K562 (cell line): ENCODE results near the gene ATF6B. TPM values are rescaled to one million over a fixed set of nuclear protein-coding genes. Genes with fewer than 3 reads are reported as not detected.

Experiments used
- ATF6 ChIP-seq: sonication (generic); formaldehyde crosslinking; IDR thresholded peaks from 2 replicates; pipeline ENCODE4 v1.4.0; 2020; ENCODE audit warnings: mild to moderate bottlenecking, missing genetic modification reagents
- E4F1 ChIP-seq: fragments of 250-450 bp; sonication (Bioruptor Pico); IDR thresholded peaks from 2 replicates; pipeline ENCODE4 v1.5.0; 2021; ENCODE audit warnings: mild to moderate bottlenecking, borderline replicate concordance
- ESRRB ChIP-seq: fragments of 250-450 bp; sonication (Bioruptor Pico); IDR thresholded peaks from 2 replicates; pipeline ENCODE4 v1.5.0; 2020; ENCODE audit warnings: mild to moderate bottlenecking, moderate library complexity, borderline replicate concordance
- GATAD2B ChIP-seq: fragments of 450-650 bp; IDR thresholded peaks from 2 replicates; pipeline ENCODE4 v1.6.1; 2017; ENCODE audit warnings: mild to moderate bottlenecking, borderline replicate concordance
- HDGF ChIP-seq: fragments of 450-650 bp; IDR thresholded peaks from 2 replicates; pipeline ENCODE4 v1.6.1; 2016
- NFRKB ChIP-seq: fragments of 450-650 bp; IDR thresholded peaks from 2 replicates; pipeline ENCODE4 v1.6.1; 2016; ENCODE audit warnings: low read depth
- PRMT5 ChIP-seq: sonication (generic); formaldehyde crosslinking; IDR thresholded peaks from 2 replicates; pipeline ENCODE4 v1.5.0; 2020; ENCODE audit warnings: missing genetic modification reagents
- TCF7L2 ChIP-seq: fragments of 150-350 bp; IDR thresholded peaks from 2 replicates; pipeline ENCODE4 v1.6.1; 2016; ENCODE audit warnings: low read depth, mild to moderate bottlenecking, low read length, moderate library complexity
- TFAP4 ChIP-seq: sonication (generic); formaldehyde crosslinking; IDR thresholded peaks from 2 replicates; pipeline ENCODE4 v1.8.0; 2022; ENCODE audit warnings: missing genetic modification reagents, mild to moderate bottlenecking, moderate library complexity, borderline replicate concordance
- ZBTB33 ChIP-seq: sonication (generic); formaldehyde crosslinking; IDR thresholded peaks from 2 replicates; pipeline ENCODE4 v1.8.1; 2023; ENCODE audit warnings: mild to moderate bottlenecking, missing genetic modification reagents
- polyA plus RNA-seq, 8 experiments: library from polyadenylated mRNA; depleted of rRNA in 4 of 8; stranded (reverse) in 5 of 8; unstranded in 3 of 8; fragments of >200 nt; fragmentation: Nextera tagmentation in 2 of 8; fragmentation: Illumina TruSeq in 1 of 8; extraction: Ambion mirVana in 2 of 8; extraction: Trizol in 1 of 8; gene quantifications; 2 replicates each; pipeline versions ENCODE4 v1.2.1 to v1.2.3, GENCODE V29; 2011 to 2014; ENCODE audit warnings: inconsistent platforms in 1 of 8, missing spikeins in 1 of 8
- total RNA-seq, 7 experiments: library from RNA; depleted of rRNA in 6 of 7; stranded (reverse); fragments of >200 nt in 6 of 7; fragmentation: Illumina TruSeq in 2 of 7; extraction: Trizol in 2 of 7; gene quantifications; 2 replicates each; pipeline versions ENCODE4 v1.2.1 to v1.2.3, GENCODE V29; 2011 to 2021; ENCODE audit warnings: low replicate concordance in 1 of 7
- TF ChIP-seq, protein P1 (sequence below): sonication (generic); formaldehyde crosslinking; IDR thresholded peaks from 2 replicates; pipeline ENCODE4 v1.8.0; 2023; ENCODE audit warnings: missing genetic modification reagents, mild to moderate bottlenecking, borderline replicate concordance
- TF ChIP-seq, protein P2 (sequence below): sonication (generic); IDR thresholded peaks from 2 replicates; pipeline ENCODE4 v1.6.1; 2016

ATF6B gene
- total and polyA plus RNA-seq, 9 of the 15 experiments (the other 6 are each of a cell fraction or from before 2014, with no cell fraction given) = 20.7 to 131 (median 31.7) TPM

DNA sequence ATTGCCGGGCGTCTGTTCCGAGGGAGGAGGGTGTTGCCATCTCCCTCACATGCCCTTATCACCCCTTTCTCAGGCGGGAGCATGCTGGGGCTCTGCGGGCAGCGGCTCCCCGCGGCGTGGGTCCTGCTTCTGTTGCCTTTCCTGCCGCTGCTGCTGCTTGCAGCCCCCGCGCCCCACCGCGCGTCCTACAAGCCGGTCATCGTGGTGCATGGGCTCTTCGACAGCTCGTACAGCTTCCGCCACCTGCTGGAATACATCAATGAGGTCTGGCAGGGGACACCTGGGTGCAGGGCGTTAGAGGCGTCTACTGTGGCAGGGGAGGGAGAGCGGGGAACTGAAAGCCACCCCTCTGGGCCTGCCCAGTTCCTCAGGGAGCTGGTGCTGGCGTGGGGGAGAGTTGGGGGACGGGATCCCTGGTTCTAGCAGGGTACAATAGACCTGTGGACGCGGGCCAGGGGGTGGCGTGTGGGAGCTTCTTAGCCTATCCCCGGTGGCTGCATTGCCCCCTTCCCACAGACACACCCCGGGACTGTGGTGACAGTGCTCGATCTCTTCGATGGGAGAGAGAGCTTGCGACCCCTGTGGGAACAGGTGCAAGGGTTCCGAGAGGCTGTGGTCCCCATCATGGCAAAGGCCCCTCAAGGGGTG is 26.6 kb upstream of the ATF6B start (continued):
- TF ChIP-seq TFAP4 (CRISPR knock-in tag) (peak; percentile 71; the same call in 1 of the 2 replicates), PRMT5 (no peak), TCF7L2 (0 out of 2 replicates have a peak, but pooled peaks have one; percentile 15), E4F1 (CRISPR knock-in tag) (no peak), ESRRB (CRISPR knock-in tag) (no peak), GATAD2B (no peak), ZBTB33 (no peak), NFRKB (no peak), HDGF (0 out of 2 replicates have a peak, but pooled peaks have one; percentile 42), ATF6 (CRISPR knock-in tag) (peak; percentile 27; the same call in 1 of the 2 replicates)
- TF ChIP-seq, protein P1, sequence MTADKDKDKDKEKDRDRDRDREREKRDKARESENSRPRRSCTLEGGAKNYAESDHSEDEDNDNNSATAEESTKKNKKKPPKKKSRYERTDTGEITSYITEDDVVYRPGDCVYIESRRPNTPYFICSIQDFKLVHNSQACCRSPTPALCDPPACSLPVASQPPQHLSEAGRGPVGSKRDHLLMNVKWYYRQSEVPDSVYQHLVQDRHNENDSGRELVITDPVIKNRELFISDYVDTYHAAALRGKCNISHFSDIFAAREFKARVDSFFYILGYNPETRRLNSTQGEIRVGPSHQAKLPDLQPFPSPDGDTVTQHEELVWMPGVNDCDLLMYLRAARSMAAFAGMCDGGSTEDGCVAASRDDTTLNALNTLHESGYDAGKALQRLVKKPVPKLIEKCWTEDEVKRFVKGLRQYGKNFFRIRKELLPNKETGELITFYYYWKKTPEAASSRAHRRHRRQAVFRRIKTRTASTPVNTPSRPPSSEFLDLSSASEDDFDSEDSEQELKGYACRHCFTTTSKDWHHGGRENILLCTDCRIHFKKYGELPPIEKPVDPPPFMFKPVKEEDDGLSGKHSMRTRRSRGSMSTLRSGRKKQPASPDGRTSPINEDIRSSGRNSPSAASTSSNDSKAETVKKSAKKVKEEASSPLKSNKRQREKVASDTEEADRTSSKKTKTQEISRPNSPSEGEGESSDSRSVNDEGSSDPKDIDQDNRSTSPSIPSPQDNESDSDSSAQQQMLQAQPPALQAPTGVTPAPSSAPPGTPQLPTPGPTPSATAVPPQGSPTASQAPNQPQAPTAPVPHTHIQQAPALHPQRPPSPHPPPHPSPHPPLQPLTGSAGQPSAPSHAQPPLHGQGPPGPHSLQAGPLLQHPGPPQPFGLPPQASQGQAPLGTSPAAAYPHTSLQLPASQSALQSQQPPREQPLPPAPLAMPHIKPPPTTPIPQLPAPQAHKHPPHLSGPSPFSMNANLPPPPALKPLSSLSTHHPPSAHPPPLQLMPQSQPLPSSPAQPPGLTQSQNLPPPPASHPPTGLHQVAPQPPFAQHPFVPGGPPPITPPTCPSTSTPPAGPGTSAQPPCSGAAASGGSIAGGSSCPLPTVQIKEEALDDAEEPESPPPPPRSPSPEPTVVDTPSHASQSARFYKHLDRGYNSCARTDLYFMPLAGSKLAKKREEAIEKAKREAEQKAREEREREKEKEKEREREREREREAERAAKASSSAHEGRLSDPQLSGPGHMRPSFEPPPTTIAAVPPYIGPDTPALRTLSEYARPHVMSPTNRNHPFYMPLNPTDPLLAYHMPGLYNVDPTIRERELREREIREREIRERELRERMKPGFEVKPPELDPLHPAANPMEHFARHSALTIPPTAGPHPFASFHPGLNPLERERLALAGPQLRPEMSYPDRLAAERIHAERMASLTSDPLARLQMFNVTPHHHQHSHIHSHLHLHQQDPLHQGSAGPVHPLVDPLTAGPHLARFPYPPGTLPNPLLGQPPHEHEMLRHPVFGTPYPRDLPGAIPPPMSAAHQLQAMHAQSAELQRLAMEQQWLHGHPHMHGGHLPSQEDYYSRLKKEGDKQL (CRISPR knock-in tag) = peak; percentile 26; the same call in 1 of the 2 replicates
- TF ChIP-seq, protein P2, sequence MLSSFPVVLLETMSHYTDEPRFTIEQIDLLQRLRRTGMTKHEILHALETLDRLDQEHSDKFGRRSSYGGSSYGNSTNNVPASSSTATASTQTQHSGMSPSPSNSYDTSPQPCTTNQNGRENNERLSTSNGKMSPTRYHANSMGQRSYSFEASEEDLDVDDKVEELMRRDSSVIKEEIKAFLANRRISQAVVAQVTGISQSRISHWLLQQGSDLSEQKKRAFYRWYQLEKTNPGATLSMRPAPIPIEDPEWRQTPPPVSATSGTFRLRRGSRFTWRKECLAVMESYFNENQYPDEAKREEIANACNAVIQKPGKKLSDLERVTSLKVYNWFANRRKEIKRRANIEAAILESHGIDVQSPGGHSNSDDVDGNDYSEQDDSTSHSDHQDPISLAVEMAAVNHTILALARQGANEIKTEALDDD = no peak
